ENCODE results near the gene CACNA2D3. TPM values are rescaled to one million over a fixed set of nuclear protein-coding genes. Genes with fewer than 3 reads are reported as not detected.

Gene CACNA2D3
- total RNA-seq, 1 donor from 2014 or later: 0.70 TPM

GRCh38 chr3:55118451-55118850, 996.1 kb downstream of the CACNA2D3 start:
- H3K27me3 ChIP-seq (ENCODE audit: insufficient read depth, low read length): no peaks in the 10 kb centered on the region
- TF ChIP-seq CTCF (IDR thresholded peaks at IDR 0.05; ENCODE audit: insufficient read depth, low read depth, low read length): no peak
- TF ChIP-seq EZH2 (IDR thresholded peaks at IDR 0.05; ENCODE audit: insufficient read depth, low read length): no peak
- no peaks in the 10 kb centered on the region for H3K9me3 ChIP-seq (ENCODE audit: insufficient read depth, low read depth, low read length)
- H3K79me2 ChIP-seq (ENCODE audit: insufficient read depth, low read length): no peaks in the 10 kb centered on the region
- Mint-ChIP-seq H3K4me3 (ENCODE audit: unreplicated experiment) (no peak overlapping the region), H3K4me1 (ENCODE audit: low read depth, unreplicated experiment) (no peaks in the 10 kb centered on the region), H3K27me3 (ENCODE audit: low read depth, unreplicated experiment) (peaks cover 4% of the 10 kb centered on the region), H3K27ac (ENCODE audit: unreplicated experiment) (no peak overlapping the region), H3K36me3 (ENCODE audit: low read depth, unreplicated experiment) (no peaks in the 10 kb centered on the region), H3K9me3 (ENCODE audit: unreplicated experiment) (no peaks in the 10 kb centered on the region)
- H3K36me3 ChIP-seq (ENCODE audit: insufficient read depth, low read length): no peaks in the 10 kb centered on the region
- no peak overlapping the region for H2AFZ ChIP-seq (ENCODE audit: low read depth, low read length)
- H3K4me2 ChIP-seq (ENCODE audit: low read length): no peak overlapping the region
- DNase-seq (ENCODE audit: low read depth) (no peak), FAIRE-seq (no peak)
- H4K20me1 ChIP-seq (ENCODE audit: insufficient read depth, low read length): no peaks in the 10 kb centered on the region
- no peak overlapping the region for H3K9ac ChIP-seq (ENCODE audit: low read length)
- H3K27ac ChIP-seq (ENCODE audit: low read depth, low read length): no peak overlapping the region
- H3K4me3 ChIP-seq (ENCODE audit: insufficient read depth, low read depth, low read length): no peak overlapping the region
- no peaks in the 10 kb centered on the region for H3K4me1 ChIP-seq (ENCODE audit: insufficient read depth, low read length)

- no peak overlapping the region for H3K27ac Mint-ChIP-seq (ENCODE audit: unreplicated experiment)
- Histone ChIP-seq H2AFZ (ENCODE audit: low read depth, low read length) (no peak overlapping the region), H3K4me1 (ENCODE audit: insufficient read depth, low read length) (no peaks in the 10 kb centered on the region), H3K4me2 (ENCODE audit: low read length) (no peak overlapping the region), H3K9ac (ENCODE audit: low read length) (no peak overlapping the region), H3K9me3 (ENCODE audit: insufficient read depth, low read depth, low read length) (no peaks in the 10 kb centered on the region), H3K79me2 (ENCODE audit: insufficient read depth, low read length) (no peaks in the 10 kb centered on the region), H3K36me3 (ENCODE audit: insufficient read depth, low read length) (no peaks in the 10 kb centered on the region), H3K4me3 (ENCODE audit: insufficient read depth, low read depth, low read length) (no peak overlapping the region), H3K27ac (ENCODE audit: low read depth, low read length) (no peak overlapping the region), H4K20me1 (ENCODE audit: insufficient read depth, low read length) (no peaks in the 10 kb centered on the region), H3K27me3 (ENCODE audit: insufficient read depth, low read length) (no peaks in the 10 kb centered on the region)
- H3K36me3 Mint-ChIP-seq (ENCODE audit: low read depth, unreplicated experiment): no peaks in the 10 kb centered on the region
- no peak overlapping the region for H3K4me3 Mint-ChIP-seq (ENCODE audit: unreplicated experiment)
- H3K4me1 Mint-ChIP-seq (ENCODE audit: low read depth, unreplicated experiment): no peaks in the 10 kb centered on the region
- TF ChIP-seq EZH2 (IDR thresholded peaks at IDR 0.05; ENCODE audit: insufficient read depth, low read length) (no peak), CTCF (IDR thresholded peaks at IDR 0.05; ENCODE audit: insufficient read depth, low read depth, low read length) (no peak)
- H3K27me3 Mint-ChIP-seq (ENCODE audit: low read depth, unreplicated experiment): peaks cover 4% of the 10 kb centered on the region
- no peak for FAIRE-seq
- DNase-seq (ENCODE audit: low read depth): no peak
- no peaks in the 10 kb centered on the region for H3K9me3 Mint-ChIP-seq (ENCODE audit: unreplicated experiment)
Measured at GRCh38 chr3:55119268-55119667, 996.9 kb downstream of the CACNA2D3 start.

GRCh38 chr3:55122312-55122711, 1000.0 kb downstream of the CACNA2D3 start:
- peaks cover 4% of the 10 kb centered on the region for H3K27me3 Mint-ChIP-seq (ENCODE audit: low read depth, unreplicated experiment)
- Histone ChIP-seq H3K4me1 (ENCODE audit: insufficient read depth, low read length) (no peaks in the 10 kb centered on the region), H3K27me3 (ENCODE audit: insufficient read depth, low read length) (no peaks in the 10 kb centered on the region), H3K4me2 (ENCODE audit: low read length) (no peak overlapping the region), H3K9me3 (ENCODE audit: insufficient read depth, low read depth, low read length) (no peaks in the 10 kb centered on the region), H3K79me2 (ENCODE audit: insufficient read depth, low read length) (no peaks in the 10 kb centered on the region), H3K9ac (ENCODE audit: low read length) (no peak overlapping the region), H2AFZ (ENCODE audit: low read depth, low read length) (no peak overlapping the region), H4K20me1 (ENCODE audit: insufficient read depth, low read length) (no peaks in the 10 kb centered on the region), H3K4me3 (ENCODE audit: insufficient read depth, low read depth, low read length) (no peak overlapping the region), H3K36me3 (ENCODE audit: insufficient read depth, low read length) (no peaks in the 10 kb centered on the region), H3K27ac (ENCODE audit: low read depth, low read length) (no peak overlapping the region)
- DNase-seq (ENCODE audit: low read depth): no peak
- no peak overlapping the region for H3K4me3 Mint-ChIP-seq (ENCODE audit: unreplicated experiment)
- FAIRE-seq: no peak
- H3K36me3 Mint-ChIP-seq (ENCODE audit: low read depth, unreplicated experiment): no peaks in the 10 kb centered on the region
- no peaks in the 10 kb centered on the region for H3K4me1 Mint-ChIP-seq (ENCODE audit: low read depth, unreplicated experiment)
- no peak overlapping the region for H3K27ac Mint-ChIP-seq (ENCODE audit: unreplicated experiment)
- no peaks in the 10 kb centered on the region for H3K9me3 Mint-ChIP-seq (ENCODE audit: unreplicated experiment)
- TF ChIP-seq EZH2 (IDR thresholded peaks at IDR 0.05; ENCODE audit: insufficient read depth, low read length) (no peak), CTCF (IDR thresholded peaks at IDR 0.05; ENCODE audit: insufficient read depth, low read depth, low read length) (no peak)

Other genes with a start within 250 kb of the CACNA2D3 start
- 43.6 and 52.1 TPM in 2 replicates for gene ACTR8, start 240.4 kb upstream of the CACNA2D3 start, total RNA-seq
- 40.3 and 43.7 TPM in 2 replicates for gene SELENOK, start 230.7 kb upstream of the CACNA2D3 start, total RNA-seq